ENCODE measurements around the gene NAALADL2.
A peak's percentile ranks its signal among the peaks of the same experiment; 100 is the strongest.

The NAALADL2 gene

GRCh38 chr3:174821477-174821876 lies 37.7 kb upstream of the NAALADL2 start:
- intact Hi-C loops (cut with DNase I; ENCODE audit: low total_unique reads), result no loop called here
- Histone ChIP-seq H3K9me3 (no peaks in the 10 kb centered on the region), H3K36me3 (no peaks in the 10 kb centered on the region), H3K27ac (peak overlapping the region; percentile 13 to 46), H3K4me3 (no peak overlapping the region), H3K4me1 (peaks cover 0 to 34% (median 0%) of the 10 kb centered on the region in 4 donors), H3K27me3 (no peaks in the 10 kb centered on the region)
- no peak for DNase-seq
- TF ChIP-seq CTCF (IDR thresholded peaks at IDR 0.05), result no peak

GRCh38 chr3:174822320-174822719 lies 36.8 kb upstream of the NAALADL2 start:
- peaks cover 0 to 35% (median 0%) of the 10 kb centered on the region in 4 donors for H3K4me1 ChIP-seq
- no peak for TF ChIP-seq CTCF (IDR thresholded peaks at IDR 0.05)
- no peaks in the 10 kb centered on the region for H3K27me3 ChIP-seq
- intact Hi-C loops (cut with DNase I; ENCODE audit: low total_unique reads), result no loop called here
- no peaks in the 10 kb centered on the region for H3K36me3 ChIP-seq
- DNase-seq, result no peak
- H3K9me3 ChIP-seq, result no peaks in the 10 kb centered on the region
- peak overlapping the region; percentile 13 to 46 for H3K27ac ChIP-seq
- no peak overlapping the region for H3K4me3 ChIP-seq

- intact Hi-C loops (cut with DNase I; ENCODE audit: low total_unique reads), result no loop called here
These were observed 33.1 kb upstream of the NAALADL2 start for GRCh38 chr3:174826069-174826468.

GRCh38 chr3:174844746-174845145 lies 14.4 kb upstream of the NAALADL2 start:
- no peak for DNase-seq
- no peaks in the 10 kb centered on the region for H3K36me3 ChIP-seq
- H3K4me1 ChIP-seq, result peaks cover 0 to 23% (median 0%) of the 10 kb centered on the region in 4 donors
- no peaks in the 10 kb centered on the region for H3K27me3 ChIP-seq
- intact Hi-C loops (cut with DNase I; ENCODE audit: low total_unique reads), result no loop called here
- TF ChIP-seq CTCF (IDR thresholded peaks at IDR 0.05), result no peak
- no peak overlapping the region for H3K27ac ChIP-seq
- H3K4me3 ChIP-seq, result no peak overlapping the region
- H3K9me3 ChIP-seq, result no peaks in the 10 kb centered on the region

More at GRCh38 chr3:174826069-174826468, 33.1 kb upstream of the NAALADL2 start:
- Histone ChIP-seq H3K4me1 (peaks cover 0 to 24% (median 0%) of the 10 kb centered on the region in 4 donors), H3K27me3 (no peaks in the 10 kb centered on the region), H3K9me3 (no peaks in the 10 kb centered on the region), H3K36me3 (no peaks in the 10 kb centered on the region), H3K4me3 (no peak overlapping the region), H3K27ac (no peak overlapping the region)
- no peak for DNase-seq
- no peak for TF ChIP-seq CTCF (IDR thresholded peaks at IDR 0.05)

GRCh38 chr3:174846055-174846454 lies 13.1 kb upstream of the NAALADL2 start:
- peaks cover 0 to 9% (median 0%) of the 10 kb centered on the region in 4 donors for H3K4me1 ChIP-seq
- H3K36me3 ChIP-seq, result no peaks in the 10 kb centered on the region
- H3K27ac ChIP-seq, result no peak overlapping the region
- no peaks in the 10 kb centered on the region for H3K9me3 ChIP-seq
- no peak for TF ChIP-seq CTCF (IDR thresholded peaks at IDR 0.05)
- no peak overlapping the region for H3K4me3 ChIP-seq
- intact Hi-C loops (cut with DNase I; ENCODE audit: low total_unique reads), result no loop called here
- DNase-seq, result no peak
- no peaks in the 10 kb centered on the region for H3K27me3 ChIP-seq

GRCh38 chr3:174854987-174855386 lies 4.1 kb upstream of the NAALADL2 start:
- TF ChIP-seq CTCF (IDR thresholded peaks at IDR 0.05), result no peak
- no peak overlapping the region for H3K27ac ChIP-seq
- H3K4me1 ChIP-seq, result no peaks in the 10 kb centered on the region
- H3K27me3 ChIP-seq, result no peaks in the 10 kb centered on the region
- H3K9me3 ChIP-seq, result no peaks in the 10 kb centered on the region
- H3K36me3 ChIP-seq, result no peaks in the 10 kb centered on the region
- no peak for DNase-seq
- intact Hi-C loops (cut with DNase I; ENCODE audit: low total_unique reads), result no loop called here
- H3K4me3 ChIP-seq, result no peak overlapping the region

Data from tibial artery (tissue), 4 donors.